ENCODE measurements around the gene BDKRB2. TPM values are rescaled to one million over a fixed set of nuclear protein-coding genes. Genes with fewer than 3 reads are reported as not detected.

The BDKRB2 gene
- total and polyA plus RNA-seq, 2 donors (not counting 1 experiment from before 2014, with no cell fraction given): not detected

- H3K9me3 Mint-ChIP-seq (ENCODE audit: insufficient read depth): no peaks in the 10 kb centered on the region
- no peaks in the 10 kb centered on the region for H3K36me3 ChIP-seq (replicated peaks in 1 of 2; ENCODE audit: control extremely low read depth in 1 of 2, control insufficient read depth in 1 of 2, extremely low read depth in 1 of 2, insufficient read depth in 2 of 2, low read length in 1 of 2)
- no peaks in the 10 kb centered on the region for H3K9me3 ChIP-seq (ENCODE audit: control extremely low read depth in 1 of 3, control insufficient read depth in 2 of 3, insufficient read depth in 1 of 3, low read length in 2 of 3)
- H3K27ac ChIP-seq (ENCODE audit: low read length in 2 of 2): no peak overlapping the region
- H2AFZ ChIP-seq (ENCODE audit: insufficient read depth, low read depth, low read length, poor library complexity, severe bottlenecking): no peak overlapping the region
- intact Hi-C loops (cut with micrococcal nuclease): no loop called here
- WGBS (ENCODE audit: insufficient coverage): 72% methylated on average over 13 of the region's 14 CpGs
- ChIA-PET POLR2A (no interaction called here), CTCF (no interaction called here)
- ATAC-seq (ENCODE audit: low read depth) (no peak), DNase-seq (no peak)
- H3K4me1 Mint-ChIP-seq: no peaks in the 10 kb centered on the region
- H3K4me3 ChIP-seq (ENCODE audit: control extremely low read depth in 1 of 5, extremely low read depth in 1 of 5, insufficient read depth in 1 of 5, low read depth in 2 of 5, low read length in 4 of 5): no peak overlapping the region
- no peak overlapping the region for H3K4me3 Mint-ChIP-seq
- no peaks in the 10 kb centered on the region for H4K20me1 ChIP-seq (ENCODE audit: control insufficient read depth, insufficient read depth, low read length, poor library complexity, severe bottlenecking)
- peaks cover 0 to under 1% (median 0%) of the 10 kb centered on the region in 4 experiments for H3K27me3 ChIP-seq (replicated peaks in 1 of 4; ENCODE audit: control extremely low read depth in 1 of 4, control insufficient read depth in 3 of 4, insufficient read depth in 4 of 4, low read length in 3 of 4)
- no peak overlapping the region for H3K9ac ChIP-seq (ENCODE audit: low read length)
- H3K4me1 ChIP-seq (ENCODE audit: control insufficient read depth in 2 of 2, insufficient read depth in 2 of 2, low read length in 2 of 2): no peaks in the 10 kb centered on the region
- no peaks in the 10 kb centered on the region for H3K79me2 ChIP-seq (ENCODE audit: control insufficient read depth, insufficient read depth, low read length)
- no peak overlapping the region for H3K27ac Mint-ChIP-seq
- no peak overlapping the region for H3K4me2 ChIP-seq (replicated peaks; ENCODE audit: low read depth, low read length, poor library complexity, severe bottlenecking)
- H3K27me3 Mint-ChIP-seq: peaks cover 29% of the 10 kb centered on the region
- TF ChIP-seq EZH2 (IDR thresholded peaks at IDR 0.05; ENCODE audit: borderline replicate concordance, insufficient read depth, low read depth, low read length, poor library complexity, severe bottlenecking) (no peak), CTCF (IDR thresholded peaks at IDR 0.05) (no peak)
These were observed 33.6 kb upstream of the BDKRB2 start for GRCh38 chr14:96170961-96171592.

GRCh38 chr14:96173636-96174475 lies 30.8 kb upstream of the BDKRB2 start:
- Mint-ChIP-seq H3K4me3 (no peak overlapping the region), H3K27ac (no peak overlapping the region), H3K27me3 (peaks cover 39% of the 10 kb centered on the region), H3K9me3 (ENCODE audit: insufficient read depth) (no peaks in the 10 kb centered on the region), H3K4me1 (peaks cover 2% of the 10 kb centered on the region)
- Histone ChIP-seq H4K20me1 (ENCODE audit: control insufficient read depth, insufficient read depth, low read length, poor library complexity, severe bottlenecking) (no peaks in the 10 kb centered on the region), H3K27me3 (replicated peaks in 1 of 4; ENCODE audit: control extremely low read depth in 1 of 4, control insufficient read depth in 3 of 4, insufficient read depth in 4 of 4, low read length in 3 of 4) (no peaks in the 10 kb centered on the region), H3K79me2 (ENCODE audit: control insufficient read depth, insufficient read depth, low read length) (no peaks in the 10 kb centered on the region), H3K27ac (ENCODE audit: low read length in 2 of 2) (no peak overlapping the region), H3K9me3 (ENCODE audit: control extremely low read depth in 1 of 3, control insufficient read depth in 2 of 3, insufficient read depth in 1 of 3, low read length in 2 of 3) (peaks cover 0 to 3% (median 0%) of the 10 kb centered on the region in 3 donors), H3K9ac (ENCODE audit: low read length) (no peak overlapping the region), H3K4me3 (ENCODE audit: control extremely low read depth in 1 of 5, extremely low read depth in 1 of 5, insufficient read depth in 1 of 5, low read depth in 2 of 5, low read length in 4 of 5) (no peak overlapping the region), H2AFZ (ENCODE audit: insufficient read depth, low read depth, low read length, poor library complexity, severe bottlenecking) (no peak overlapping the region), H3K4me1 (ENCODE audit: control insufficient read depth in 2 of 2, insufficient read depth in 2 of 2, low read length in 2 of 2) (peaks cover 0 to 7% of the 10 kb centered on the region in 2 donors), H3K4me2 (replicated peaks; ENCODE audit: low read depth, low read length, poor library complexity, severe bottlenecking) (no peak overlapping the region), H3K36me3 (replicated peaks in 1 of 2; ENCODE audit: control extremely low read depth in 1 of 2, control insufficient read depth in 1 of 2, extremely low read depth in 1 of 2, insufficient read depth in 2 of 2, low read length in 1 of 2) (no peaks in the 10 kb centered on the region)
- TF ChIP-seq EZH2 (IDR thresholded peaks at IDR 0.05; ENCODE audit: borderline replicate concordance, insufficient read depth, low read depth, low read length, poor library complexity, severe bottlenecking) (no peak), CTCF (IDR thresholded peaks at IDR 0.05) (no peak)
- ChIA-PET CTCF (no interaction called here), POLR2A (no interaction called here)
- ATAC-seq (ENCODE audit: low read depth): no peak
- DNase-seq: no peak
- WGBS (ENCODE audit: insufficient coverage): 92% methylated on average over 20 of the region's 21 CpGs
- intact Hi-C loops (cut with micrococcal nuclease): no loop called here

All from B cell (primary cell).